Endothelial cell of umbilical vein (primary cell): ENCODE measurements around the gene CDC42EP3. TPM values are rescaled to one million over a fixed set of nuclear protein-coding genes. Genes with fewer than 3 reads are reported as not detected.

Source experiments
- BruUV-seq: library from RNA; stranded (reverse); fragments of 400-500 nt; replicated peaks from 2 replicates; lab custom pipeline; 2021; lab: Mats Ljungman, UMichigan
- CTCF ChIA-PET: fragments of 300-600, 350-600 bp; sonication (Branson Sonifier 250); formaldehyde crosslinking; loops from one replicate; lab custom pipeline; 2021; ENCODE audit warnings: antibody characterized with exemption, inconsistent platforms; lab: Charles Lee
- POLR2A ChIA-PET: fragments of 300-600, 350-600 bp; sonication (Branson Sonifier 250); formaldehyde crosslinking; loops from one replicate; lab custom pipeline; 2021; ENCODE audit warnings: antibody characterized with exemption, inconsistent platforms; lab: Charles Lee
- DNase-seq: peaks from one replicate; pipeline ENCODE4 v3.0.0-alpha.2; 2011; ENCODE audit warnings: low read depth, low spot score
- FAIRE-seq: peaks from 2 replicates; lab custom pipeline; 2011; peaks lifted over from hg19 to GRCh38; lab: Jason Lieb, UNC
- H2AFZ ChIP-seq: 2 replicates; pipeline ENCODE4 v1.6.0; 2012; ENCODE audit warnings: low read depth, low read length, control low read depth, inconsistent platforms
- H3K27ac ChIP-seq: 2 replicates; pipeline ENCODE4 v1.5.1; 2011; ENCODE audit warnings: low read depth, mild to moderate bottlenecking, control low read depth, low read length, moderate library complexity; ENCODE audit not compliant: insufficient read depth
- H3K27me3 ChIP-seq, 2 experiments: 2 replicates each; pipeline versions ENCODE4 v1.6.0 to v1.6.1; 2011; ENCODE audit warnings: low read length in 2 of 2, mixed read lengths in 1 of 2; ENCODE audit not compliant: control insufficient read depth in 2 of 2, insufficient read depth in 2 of 2
- H3K36me3 ChIP-seq, 2 experiments: 2 replicates in 1 of 2; 3 replicates in 1 of 2; pipeline ENCODE4 v1.5.1; 2011; ENCODE audit warnings: low read length in 2 of 2, mild to moderate bottlenecking in 1 of 2, moderate library complexity in 1 of 2; ENCODE audit not compliant: control insufficient read depth in 2 of 2, insufficient read depth in 2 of 2; ENCODE audit errors: extremely low read depth in 1 of 2
- H3K4me1 ChIP-seq: 3 replicates; pipeline ENCODE4 v1.5.1; 2011; ENCODE audit warnings: mild to moderate bottlenecking, low read length; ENCODE audit not compliant: control insufficient read depth, insufficient read depth; ENCODE audit errors: extremely low read depth
- H3K4me2 ChIP-seq: 2 replicates; pipeline ENCODE4 v1.6.1; 2011; ENCODE audit warnings: low read length, control low read depth, mixed read lengths; ENCODE audit not compliant: insufficient read depth
- H3K4me3 ChIP-seq, 3 experiments: fragments of 200-600 bp in 1 of 3; sonication (generic), shearing (Covaris generic) in 1 of 3; replicated peaks in 1 of 3; 2 replicates each; pipeline ENCODE4 v1.5.1; 2011 to 2016; ENCODE audit warnings: control low read depth in 3 of 3, low read length in 3 of 3, mild to moderate bottlenecking in 2 of 3, inconsistent platforms in 1 of 3, low read depth in 1 of 3, moderate library complexity in 1 of 3; ENCODE audit not compliant: insufficient read depth in 1 of 3
- H3K79me2 ChIP-seq: 2 replicates; pipeline ENCODE4 v1.6.0; 2012; ENCODE audit warnings: low read length, inconsistent platforms; ENCODE audit not compliant: control insufficient read depth, insufficient read depth
- H3K9ac ChIP-seq: replicated peaks from 2 replicates; pipeline ENCODE3; 2011; ENCODE audit warnings: low read length, control low read depth; ENCODE audit not compliant: insufficient read depth; ENCODE audit errors: extremely low read depth
- H3K9me1 ChIP-seq: replicated peaks from 3 replicates; pipeline ENCODE4 v1.6.0; 2011; ENCODE audit warnings: mild to moderate bottlenecking, low read length; ENCODE audit not compliant: control insufficient read depth, insufficient read depth; ENCODE audit errors: extremely low read depth
- H3K9me3 ChIP-seq: replicated peaks from 2 replicates; pipeline ENCODE4 v1.5.1; 2012; ENCODE audit warnings: low read length, inconsistent platforms; ENCODE audit not compliant: control insufficient read depth, insufficient read depth
- H4K20me1 ChIP-seq: replicated peaks from 2 replicates; pipeline ENCODE3; 2011; ENCODE audit warnings: mild to moderate bottlenecking, low read length; ENCODE audit not compliant: control insufficient read depth, insufficient read depth; ENCODE audit errors: extremely low read depth
- EZH2 ChIP-seq: IDR thresholded peaks from 2 replicates; pipeline ENCODE4 v1.6.1; 2012; ENCODE audit warnings: borderline replicate concordance, low read depth, mild to moderate bottlenecking, moderate library complexity, low read length, inconsistent platforms; ENCODE audit not compliant: severe bottlenecking
- FOS ChIP-seq: IDR thresholded peaks from 2 replicates; pipeline ENCODE4 v1.6.1; 2011; ENCODE audit warnings: mild to moderate bottlenecking, low read length, moderate library complexity, borderline replicate concordance; ENCODE audit not compliant: insufficient read depth
- GATA2 ChIP-seq: IDR thresholded peaks from 2 replicates; pipeline ENCODE4 v1.7.0; 2011; ENCODE audit warnings: low read depth, mild to moderate bottlenecking, moderate library complexity, mixed read lengths, low read length; ENCODE audit not compliant: insufficient read length, insufficient read depth
- JUN ChIP-seq: IDR thresholded peaks from 2 replicates; pipeline ENCODE4 v1.6.1; 2011; ENCODE audit warnings: borderline replicate concordance, low read depth; ENCODE audit not compliant: insufficient read length, insufficient read depth
- MYC ChIP-seq: IDR thresholded peaks from one replicate; pipeline ENCODE4 v1.6.1; 2011; ENCODE audit warnings: mild to moderate bottlenecking, low read depth, low read length
- POLR2A ChIP-seq: IDR thresholded peaks from 2 replicates; pipeline ENCODE4 v1.6.1; 2012; ENCODE audit warnings: low read depth, mild to moderate bottlenecking, control low read depth, low read length
- POLR2AphosphoS5 ChIP-seq: IDR thresholded peaks from 2 replicates; pipeline ENCODE4 v1.6.1; 2012; ENCODE audit warnings: low read depth, mild to moderate bottlenecking, control low read depth, low read length, moderate library complexity; ENCODE audit not compliant: insufficient read depth
- dilution Hi-C: fragments of 300-500 bp; cut with MboI; formaldehyde crosslinking; loops from one replicate; pipeline ENCODE4 v1.15.0; 2019; ENCODE audit warnings: low sequenced_read_pairs; ENCODE audit not compliant: extremely low pct_ligation_motif_present
- intact Hi-C: fragments of 100-400 bp; cut with micrococcal nuclease; formaldehyde crosslinking; loops from one replicate; pipeline ENCODE4 v1.10.0; 2022
- polyA plus RNA-seq, 4 experiments: library from polyadenylated mRNA; depleted of rRNA in 3 of 4; stranded (reverse) in 3 of 4; unstranded in 1 of 4; fragments of >200 nt; gene quantifications; 2 replicates each; pipeline versions ENCODE4 v1.2.1 to v1.2.3, GENCODE V29; 2011 to 2012; ENCODE audit warnings: missing spikeins in 1 of 4
- total RNA-seq: library from RNA; stranded (reverse); gene quantifications from 2 replicates; pipeline ENCODE4 v1.2.3, GENCODE V29; 2021
- TF ChIP-seq, protein P1 (sequence below), 2 donors: IDR thresholded peaks; 1 replicate in 1 of 2; 2 replicates in 1 of 2; pipeline ENCODE4 v1.5.1; 2011; ENCODE audit warnings: low read length in 2 of 2, mild to moderate bottlenecking in 2 of 2, moderate library complexity in 2 of 2, control low read depth in 1 of 2, inconsistent platforms in 1 of 2, low read depth in 1 of 2; ENCODE audit not compliant: insufficient read depth in 1 of 2; ENCODE audit errors: extremely low read depth in 1 of 2
- TF ChIP-seq, protein P2 (sequence below): IDR thresholded peaks from 2 replicates; pipeline ENCODE4 v1.6.1; 2011; ENCODE audit not compliant: insufficient read depth, insufficient read length

The CDC42EP3 gene
- total and polyA plus RNA-seq, 2 donors (not counting 3 experiments of a cell fraction or from before 2014, with no cell fraction given), result 14.6 to 54.7 TPM

DNA sequence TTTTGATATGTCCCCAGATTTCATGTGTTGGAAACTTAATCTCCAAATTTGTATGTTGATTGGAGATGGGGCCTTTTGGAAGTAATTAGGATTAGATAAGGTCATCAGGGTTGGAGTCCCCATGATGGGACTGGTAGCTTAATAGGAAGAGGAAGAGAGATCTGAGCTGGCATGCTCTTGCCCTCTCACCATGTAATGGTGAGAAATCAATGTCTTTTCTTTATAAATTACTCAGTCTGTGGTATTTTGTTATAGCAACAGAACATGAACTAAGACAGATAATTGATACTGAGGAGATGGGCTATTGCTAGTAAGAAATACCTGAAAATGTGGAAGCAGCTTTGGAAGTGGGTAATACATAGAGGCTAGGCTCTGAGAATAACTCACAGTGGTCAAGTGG is 48.0 kb downstream of the CDC42EP3 start:
- Histone ChIP-seq H3K4me1 (no peaks in the 10 kb centered on the region), H3K4me3 (no peak overlapping the region), H3K27ac (no peak overlapping the region), H3K9me3 (no peaks in the 10 kb centered on the region), H4K20me1 (no peaks in the 10 kb centered on the region), H3K79me2 (no peaks in the 10 kb centered on the region), H3K9ac (no peak overlapping the region), H3K9me1 (no peaks in the 10 kb centered on the region), H3K27me3 (no peaks in the 10 kb centered on the region), H2AFZ (no peak overlapping the region), H3K4me2 (no peak overlapping the region), H3K36me3 (no peaks in the 10 kb centered on the region)
- no peak for TF ChIP-seq EZH2
- TF ChIP-seq POLR2AphosphoS5, result no peak
- no peak for TF ChIP-seq FOS
- TF ChIP-seq, protein P1, sequence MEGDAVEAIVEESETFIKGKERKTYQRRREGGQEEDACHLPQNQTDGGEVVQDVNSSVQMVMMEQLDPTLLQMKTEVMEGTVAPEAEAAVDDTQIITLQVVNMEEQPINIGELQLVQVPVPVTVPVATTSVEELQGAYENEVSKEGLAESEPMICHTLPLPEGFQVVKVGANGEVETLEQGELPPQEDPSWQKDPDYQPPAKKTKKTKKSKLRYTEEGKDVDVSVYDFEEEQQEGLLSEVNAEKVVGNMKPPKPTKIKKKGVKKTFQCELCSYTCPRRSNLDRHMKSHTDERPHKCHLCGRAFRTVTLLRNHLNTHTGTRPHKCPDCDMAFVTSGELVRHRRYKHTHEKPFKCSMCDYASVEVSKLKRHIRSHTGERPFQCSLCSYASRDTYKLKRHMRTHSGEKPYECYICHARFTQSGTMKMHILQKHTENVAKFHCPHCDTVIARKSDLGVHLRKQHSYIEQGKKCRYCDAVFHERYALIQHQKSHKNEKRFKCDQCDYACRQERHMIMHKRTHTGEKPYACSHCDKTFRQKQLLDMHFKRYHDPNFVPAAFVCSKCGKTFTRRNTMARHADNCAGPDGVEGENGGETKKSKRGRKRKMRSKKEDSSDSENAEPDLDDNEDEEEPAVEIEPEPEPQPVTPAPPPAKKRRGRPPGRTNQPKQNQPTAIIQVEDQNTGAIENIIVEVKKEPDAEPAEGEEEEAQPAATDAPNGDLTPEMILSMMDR (IDR thresholded peaks at IDR 0.05; ENCODE audit: extremely low read depth in 1 of 2, insufficient read depth in 1 of 2, low read depth in 1 of 2, low read length in 2 of 2), result no peak
- TF ChIP-seq POLR2A, result no peak
- no peak for TF ChIP-seq MYC
- no peak for TF ChIP-seq JUN
- TF ChIP-seq, protein P2, sequence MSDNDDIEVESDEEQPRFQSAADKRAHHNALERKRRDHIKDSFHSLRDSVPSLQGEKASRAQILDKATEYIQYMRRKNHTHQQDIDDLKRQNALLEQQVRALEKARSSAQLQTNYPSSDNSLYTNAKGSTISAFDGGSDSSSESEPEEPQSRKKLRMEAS, result no peak
- no peak for TF ChIP-seq GATA2
- FAIRE-seq (no peak), DNase-seq (no peak)
- intact Hi-C loops (no loop called here), dilution Hi-C loops (no loop called here)
- ChIA-PET CTCF (interaction anchor here (1.8 kb wide), 1 partner anchor 9 kb away, joined by 5 read pairs; no protein-coding TSS in a partner anchor), POLR2A (no interaction called here)
- no TSS peak for BruUV-seq
